ENCODE measurements around the gene FAM89B.

FAM89B gene

DNA sequence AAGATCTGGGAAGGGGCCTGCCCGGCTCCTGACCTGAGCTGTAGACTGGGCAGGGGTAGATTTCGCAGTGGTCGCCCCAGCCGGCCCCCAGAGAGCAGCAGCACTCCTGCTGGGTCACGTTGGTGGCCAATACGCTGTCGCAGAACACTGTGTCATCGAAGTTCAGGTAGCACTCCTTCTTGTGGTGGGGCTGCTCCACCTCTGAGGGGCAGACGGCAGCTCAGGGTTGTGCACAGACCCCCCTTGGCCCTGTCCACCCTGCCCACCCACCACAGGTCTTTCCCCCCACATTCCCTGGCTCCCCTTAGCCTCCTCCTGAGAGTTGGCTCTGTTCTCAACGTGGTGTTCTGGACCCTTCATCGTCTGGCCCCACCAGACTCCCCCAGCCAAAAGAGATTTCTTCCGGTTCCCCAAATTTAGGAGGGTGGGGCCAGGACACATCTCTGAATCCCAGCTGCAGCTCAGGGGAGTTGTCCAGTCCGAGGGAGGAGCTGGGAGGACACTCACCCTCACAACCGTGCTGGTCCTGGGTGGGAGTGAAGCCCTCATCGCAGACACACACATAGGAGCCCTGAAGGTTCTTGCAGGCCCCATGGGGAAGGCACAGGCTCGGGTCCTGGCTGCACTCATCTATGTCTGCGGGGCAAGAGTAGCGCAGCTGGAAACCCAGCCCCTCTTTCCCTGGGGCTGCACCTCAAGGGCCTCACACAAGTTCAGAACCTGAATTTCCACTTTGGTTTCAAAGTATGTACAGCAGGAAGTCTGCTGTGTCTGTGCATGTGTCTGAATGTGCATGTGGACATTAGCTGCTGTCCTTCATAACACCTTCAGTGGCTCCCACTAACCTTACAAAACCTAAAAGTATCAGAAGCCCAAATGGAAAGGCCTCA lies 31.0 kb upstream of the FAM89B start:
- TF ChIP-seq SIN3A (IDR thresholded peaks at IDR 0.05; ENCODE audit: borderline replicate concordance, insufficient read depth, low read length), result no peak

DNA sequence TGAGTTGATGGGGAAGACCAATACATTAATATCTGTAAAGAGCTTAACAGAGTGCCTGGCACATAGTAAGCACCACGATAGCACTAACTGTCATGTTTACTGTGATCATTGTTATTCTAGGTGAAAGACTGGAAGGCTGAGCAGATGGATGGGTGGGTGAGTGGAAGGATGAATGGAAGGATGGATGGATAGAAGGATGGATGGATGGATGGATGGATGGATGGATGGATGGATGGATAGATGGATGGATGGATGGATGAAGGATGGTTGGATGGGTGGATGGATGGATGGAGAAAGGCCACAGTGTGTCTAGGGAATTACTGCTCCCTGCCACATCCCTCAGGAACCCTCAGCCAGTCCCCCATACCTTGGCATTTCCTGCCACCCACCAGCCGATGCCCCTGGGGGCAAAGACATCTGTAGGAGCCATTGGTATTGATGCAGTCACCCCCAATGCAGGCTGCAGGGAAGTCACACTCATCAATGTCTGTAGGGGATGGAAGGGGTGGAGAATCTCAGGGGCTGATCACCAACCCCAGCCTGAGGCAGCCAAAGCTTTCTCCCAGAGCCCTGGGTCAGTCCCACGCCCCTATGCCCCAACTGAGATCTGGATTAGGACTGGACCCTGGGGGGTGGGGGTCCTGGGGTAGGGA lies 29.5 kb upstream of the FAM89B start:
- TF ChIP-seq, protein P1, sequence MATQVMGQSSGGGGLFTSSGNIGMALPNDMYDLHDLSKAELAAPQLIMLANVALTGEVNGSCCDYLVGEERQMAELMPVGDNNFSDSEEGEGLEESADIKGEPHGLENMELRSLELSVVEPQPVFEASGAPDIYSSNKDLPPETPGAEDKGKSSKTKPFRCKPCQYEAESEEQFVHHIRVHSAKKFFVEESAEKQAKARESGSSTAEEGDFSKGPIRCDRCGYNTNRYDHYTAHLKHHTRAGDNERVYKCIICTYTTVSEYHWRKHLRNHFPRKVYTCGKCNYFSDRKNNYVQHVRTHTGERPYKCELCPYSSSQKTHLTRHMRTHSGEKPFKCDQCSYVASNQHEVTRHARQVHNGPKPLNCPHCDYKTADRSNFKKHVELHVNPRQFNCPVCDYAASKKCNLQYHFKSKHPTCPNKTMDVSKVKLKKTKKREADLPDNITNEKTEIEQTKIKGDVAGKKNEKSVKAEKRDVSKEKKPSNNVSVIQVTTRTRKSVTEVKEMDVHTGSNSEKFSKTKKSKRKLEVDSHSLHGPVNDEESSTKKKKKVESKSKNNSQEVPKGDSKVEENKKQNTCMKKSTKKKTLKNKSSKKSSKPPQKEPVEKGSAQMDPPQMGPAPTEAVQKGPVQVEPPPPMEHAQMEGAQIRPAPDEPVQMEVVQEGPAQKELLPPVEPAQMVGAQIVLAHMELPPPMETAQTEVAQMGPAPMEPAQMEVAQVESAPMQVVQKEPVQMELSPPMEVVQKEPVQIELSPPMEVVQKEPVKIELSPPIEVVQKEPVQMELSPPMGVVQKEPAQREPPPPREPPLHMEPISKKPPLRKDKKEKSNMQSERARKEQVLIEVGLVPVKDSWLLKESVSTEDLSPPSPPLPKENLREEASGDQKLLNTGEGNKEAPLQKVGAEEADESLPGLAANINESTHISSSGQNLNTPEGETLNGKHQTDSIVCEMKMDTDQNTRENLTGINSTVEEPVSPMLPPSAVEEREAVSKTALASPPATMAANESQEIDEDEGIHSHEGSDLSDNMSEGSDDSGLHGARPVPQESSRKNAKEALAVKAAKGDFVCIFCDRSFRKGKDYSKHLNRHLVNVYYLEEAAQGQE (IDR thresholded peaks at IDR 0.05; ENCODE audit: insufficient read depth in 1 of 2, low read depth in 2 of 2, low read length in 2 of 2), result no peak
- no peak for TF ChIP-seq POLR2AphosphoS5 (IDR thresholded peaks at IDR 0.05; ENCODE audit: low read depth, low read length)
- TF ChIP-seq TAF1 (IDR thresholded peaks at IDR 0.05; ENCODE audit: borderline replicate concordance, insufficient read depth, low read length), result no peak
- no peak for TF ChIP-seq SIN3A (IDR thresholded peaks at IDR 0.05; ENCODE audit: borderline replicate concordance, insufficient read depth, low read length)
- TF ChIP-seq FOXP2 (optimal IDR thresholded peaks at IDR 0.05; ENCODE audit: borderline replicate concordance, extremely low read depth, extremely low read length, insufficient read depth), result no peak

DNA sequence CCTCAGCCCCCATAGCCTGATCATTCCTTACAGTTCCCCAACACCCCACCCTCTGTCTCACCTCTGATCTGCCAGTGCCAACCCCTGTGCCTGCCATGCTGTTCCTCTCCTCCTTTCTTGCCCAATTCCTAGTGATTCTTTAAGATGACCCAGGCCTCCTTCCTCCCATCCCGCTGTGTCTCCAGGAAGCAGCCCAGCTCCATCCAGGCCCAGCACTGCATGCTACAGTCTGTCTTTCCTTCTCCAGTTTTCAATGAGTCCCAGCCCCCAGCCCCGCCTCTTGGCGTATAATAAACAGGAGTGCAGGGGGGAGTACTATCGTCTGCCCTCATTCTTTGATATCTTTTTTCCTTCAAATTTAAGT lies 26.5 kb upstream of the FAM89B start:
- TF ChIP-seq FOXP2 (optimal IDR thresholded peaks at IDR 0.05; ENCODE audit: borderline replicate concordance, extremely low read depth, extremely low read length, insufficient read depth), result no peak
- no peak for TF ChIP-seq SIN3A (IDR thresholded peaks at IDR 0.05; ENCODE audit: borderline replicate concordance, insufficient read depth, low read length)
- TF ChIP-seq, protein P1 (IDR thresholded peaks at IDR 0.05; ENCODE audit: insufficient read depth in 1 of 2, low read depth in 2 of 2, low read length in 2 of 2), result no peak
- TF ChIP-seq POLR2AphosphoS5 (IDR thresholded peaks at IDR 0.05; ENCODE audit: low read depth, low read length), result no peak
- TF ChIP-seq TAF1 (IDR thresholded peaks at IDR 0.05; ENCODE audit: borderline replicate concordance, insufficient read depth, low read length), result no peak

DNA sequence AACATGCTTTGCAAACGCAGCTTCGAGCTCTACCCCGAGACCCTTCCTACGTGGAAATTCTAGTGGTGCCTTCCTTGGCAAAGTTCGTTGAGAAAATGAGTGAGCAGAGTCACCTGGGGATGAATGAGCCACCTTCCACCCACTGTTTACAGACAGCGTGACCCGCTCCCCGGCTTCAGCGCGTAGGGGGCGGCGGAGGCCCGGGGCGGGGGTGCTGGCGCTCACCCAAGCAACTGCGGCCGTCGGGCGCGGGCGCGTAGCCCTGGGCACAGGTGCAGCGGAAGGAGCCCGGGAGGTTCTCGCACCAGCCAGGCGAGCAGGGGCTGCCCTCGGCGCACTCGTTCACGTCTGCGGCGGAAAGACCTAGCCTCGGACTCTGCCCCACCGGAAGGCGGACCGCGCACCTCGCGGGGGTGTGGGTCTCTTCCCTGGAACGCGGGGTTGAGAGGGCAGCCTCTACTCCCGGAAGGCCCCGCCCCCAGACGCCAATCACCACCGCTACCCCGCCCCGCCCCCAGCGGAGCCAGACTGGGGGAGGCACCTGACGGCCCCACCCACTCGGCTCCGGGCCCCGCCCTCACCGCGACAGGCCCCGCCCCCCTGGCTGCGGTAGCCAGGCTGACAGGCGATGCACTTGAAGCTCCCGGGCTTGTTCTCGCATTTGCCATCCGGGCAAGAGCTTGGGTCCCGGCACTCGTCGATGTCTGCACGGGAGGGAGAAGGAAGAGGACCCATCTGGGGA lies 25.9 kb upstream of the FAM89B start:
- TF ChIP-seq POLR2AphosphoS5 (IDR thresholded peaks at IDR 0.05; ENCODE audit: low read depth, low read length), result no peak
- TF ChIP-seq FOXP2 (optimal IDR thresholded peaks at IDR 0.05; ENCODE audit: borderline replicate concordance, extremely low read depth, extremely low read length, insufficient read depth), result no peak
- TF ChIP-seq, protein P1 (IDR thresholded peaks at IDR 0.05; ENCODE audit: insufficient read depth in 1 of 2, low read depth in 2 of 2, low read length in 2 of 2), result no peak
- no peak for TF ChIP-seq TAF1 (IDR thresholded peaks at IDR 0.05; ENCODE audit: borderline replicate concordance, insufficient read depth, low read length)
- TF ChIP-seq SIN3A (IDR thresholded peaks at IDR 0.05; ENCODE audit: borderline replicate concordance, insufficient read depth, low read length), result no peak

DNA sequence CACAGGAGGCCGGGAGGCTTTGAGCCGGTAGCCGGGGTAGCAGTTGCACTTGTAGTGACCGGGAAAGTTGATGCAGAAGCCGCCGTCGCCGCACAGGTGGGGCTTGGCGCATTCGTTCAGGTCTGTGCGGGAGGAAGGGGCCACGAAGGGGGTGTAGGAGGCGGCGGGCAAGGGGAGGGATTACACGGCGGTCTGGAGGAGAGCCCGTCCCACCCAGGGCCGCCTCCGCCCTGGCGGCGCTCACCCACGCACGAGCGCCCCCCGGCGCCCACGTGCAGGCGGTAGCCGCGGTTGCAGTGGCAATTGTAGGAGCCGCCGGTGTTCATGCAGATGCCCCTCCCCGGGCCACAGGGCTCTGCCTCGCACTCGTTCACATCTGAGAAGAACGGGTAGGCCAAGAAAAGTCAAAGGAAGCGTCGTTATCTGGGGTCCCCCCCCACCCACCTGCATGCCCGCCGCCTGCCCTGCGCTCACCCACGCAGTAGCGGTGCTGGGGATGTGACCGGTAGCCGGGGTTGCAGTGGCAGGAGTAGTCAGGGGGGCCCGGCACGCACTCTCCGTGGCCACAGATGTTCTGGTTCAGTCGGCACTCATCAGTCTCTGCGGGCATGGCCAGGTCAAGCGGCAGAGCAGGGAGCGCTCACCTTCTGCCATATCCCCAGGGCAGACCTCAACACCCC lies 24.8 kb upstream of the FAM89B start:
- TF ChIP-seq SIN3A (IDR thresholded peaks at IDR 0.05; ENCODE audit: borderline replicate concordance, insufficient read depth, low read length) (no peak), FOXP2 (optimal IDR thresholded peaks at IDR 0.05; ENCODE audit: borderline replicate concordance, extremely low read depth, extremely low read length, insufficient read depth) (no peak), TAF1 (IDR thresholded peaks at IDR 0.05; ENCODE audit: borderline replicate concordance, insufficient read depth, low read length) (no peak), POLR2AphosphoS5 (IDR thresholded peaks at IDR 0.05; ENCODE audit: low read depth, low read length) (no peak)
- TF ChIP-seq, protein P1 (IDR thresholded peaks at IDR 0.05; ENCODE audit: insufficient read depth in 1 of 2, low read depth in 2 of 2, low read length in 2 of 2), result no peak
